ENCODE results near the gene ZNF300.
"Not testable (repeated sequence)": the region's sequence is repeated elsewhere in the genome, so short reads cannot be mapped to it uniquely, and the experiment has no call there.

Gene ZNF300

GRCh38 chr5:150845185-150845859 is 59.5 kb downstream of the ZNF300 start:
- not testable (repeated sequence) for DNase-seq

All from NCI-H1048 (cell line).